B cell (primary cell): ENCODE measurements around the gene ARHGAP23.
"Not testable (repeated sequence)": the region's sequence is repeated elsewhere in the genome, so short reads cannot be mapped to it uniquely, and the experiment has no call there.

ENCODE experiments used
- EZH2 ChIP-seq: IDR thresholded peaks from 2 replicates; pipeline ENCODE4 v1.6.1; 2012; ENCODE audit warnings: borderline replicate concordance, low read depth, mild to moderate bottlenecking, moderate library complexity, low read length; ENCODE audit not compliant: insufficient read depth, poor library complexity, severe bottlenecking
- TF ChIP-seq, protein P1 (sequence below): fragments of 200-600 bp; IDR thresholded peaks from one replicate; pipeline ENCODE4 v1.8.0; 2022; ENCODE audit warnings: antibody characterized with exemption, mild to moderate bottlenecking

DNA sequence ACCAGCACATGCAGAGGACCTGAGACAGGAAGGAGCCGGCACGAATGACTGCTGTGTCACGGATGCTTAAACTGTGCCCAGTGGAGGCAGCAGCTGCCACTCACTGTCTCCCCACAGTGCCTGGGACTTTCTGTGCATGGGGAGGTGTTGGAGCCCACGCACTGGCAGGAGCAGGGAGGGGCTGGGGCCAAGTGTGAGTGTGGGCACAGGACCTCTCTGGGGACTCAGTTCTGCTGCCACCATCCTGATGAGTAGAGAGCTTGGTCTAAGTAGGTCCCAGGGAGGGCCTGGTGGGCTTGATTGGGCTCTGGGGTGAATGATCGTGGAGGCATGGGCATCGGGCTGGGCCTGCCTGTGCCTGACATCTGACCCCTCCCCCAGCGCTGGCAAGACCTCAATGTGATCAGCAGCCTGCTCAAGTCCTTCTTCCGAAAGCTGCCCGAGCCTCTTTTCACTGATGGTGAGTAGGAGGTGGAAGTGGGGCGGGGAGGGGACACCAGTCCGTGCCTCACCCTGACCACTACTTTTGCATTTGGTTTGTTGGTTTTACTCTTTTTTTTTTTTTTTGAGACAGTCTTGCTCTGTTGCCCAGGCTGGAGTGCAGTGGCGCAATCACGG, 57.5 kb downstream of the ARHGAP23 start:
- not testable (repeated sequence) for TF ChIP-seq EZH2
- TF ChIP-seq, protein P1, sequence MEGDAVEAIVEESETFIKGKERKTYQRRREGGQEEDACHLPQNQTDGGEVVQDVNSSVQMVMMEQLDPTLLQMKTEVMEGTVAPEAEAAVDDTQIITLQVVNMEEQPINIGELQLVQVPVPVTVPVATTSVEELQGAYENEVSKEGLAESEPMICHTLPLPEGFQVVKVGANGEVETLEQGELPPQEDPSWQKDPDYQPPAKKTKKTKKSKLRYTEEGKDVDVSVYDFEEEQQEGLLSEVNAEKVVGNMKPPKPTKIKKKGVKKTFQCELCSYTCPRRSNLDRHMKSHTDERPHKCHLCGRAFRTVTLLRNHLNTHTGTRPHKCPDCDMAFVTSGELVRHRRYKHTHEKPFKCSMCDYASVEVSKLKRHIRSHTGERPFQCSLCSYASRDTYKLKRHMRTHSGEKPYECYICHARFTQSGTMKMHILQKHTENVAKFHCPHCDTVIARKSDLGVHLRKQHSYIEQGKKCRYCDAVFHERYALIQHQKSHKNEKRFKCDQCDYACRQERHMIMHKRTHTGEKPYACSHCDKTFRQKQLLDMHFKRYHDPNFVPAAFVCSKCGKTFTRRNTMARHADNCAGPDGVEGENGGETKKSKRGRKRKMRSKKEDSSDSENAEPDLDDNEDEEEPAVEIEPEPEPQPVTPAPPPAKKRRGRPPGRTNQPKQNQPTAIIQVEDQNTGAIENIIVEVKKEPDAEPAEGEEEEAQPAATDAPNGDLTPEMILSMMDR: not testable (repeated sequence)
